HG02840 (cell line): Measurements from ENCODE around the gene NLRP12.
"Not testable (repeated sequence)": the region's sequence is repeated elsewhere in the genome, so short reads cannot be mapped to it uniquely, and the experiment has no call there.

Experiments
- ATAC-seq: cut with Tn5 transposase; IDR thresholded peaks from one replicate; pipeline ENCODE4 v1.9.1; 2021; ENCODE audit warnings: mild to moderate bottlenecking, moderate library complexity, moderate number of reproducible peaks; ENCODE audit not compliant: unreplicated experiment, low FRiP score

The NLRP12 gene

DNA sequence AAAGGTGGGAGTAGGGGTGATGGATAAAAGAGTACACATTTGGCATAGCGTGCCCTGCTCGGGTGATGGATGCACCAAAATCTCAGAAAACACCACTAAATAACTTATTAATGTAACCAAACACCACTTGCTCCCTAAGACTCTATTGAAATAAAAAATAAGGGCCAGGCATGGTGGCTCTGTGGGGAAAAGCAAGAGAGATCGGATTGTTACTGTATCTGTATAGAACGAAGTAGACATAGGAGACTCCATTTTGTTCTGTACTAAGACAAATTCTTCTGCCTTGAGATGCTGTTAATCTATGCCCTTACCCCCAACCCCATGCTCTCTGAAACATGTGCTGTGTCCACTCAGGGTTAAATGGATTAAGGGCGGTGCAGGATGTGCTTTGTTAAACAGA lies 14.3 kb upstream of the NLRP12 start:
- ATAC-seq: not testable (repeated sequence)

DNA sequence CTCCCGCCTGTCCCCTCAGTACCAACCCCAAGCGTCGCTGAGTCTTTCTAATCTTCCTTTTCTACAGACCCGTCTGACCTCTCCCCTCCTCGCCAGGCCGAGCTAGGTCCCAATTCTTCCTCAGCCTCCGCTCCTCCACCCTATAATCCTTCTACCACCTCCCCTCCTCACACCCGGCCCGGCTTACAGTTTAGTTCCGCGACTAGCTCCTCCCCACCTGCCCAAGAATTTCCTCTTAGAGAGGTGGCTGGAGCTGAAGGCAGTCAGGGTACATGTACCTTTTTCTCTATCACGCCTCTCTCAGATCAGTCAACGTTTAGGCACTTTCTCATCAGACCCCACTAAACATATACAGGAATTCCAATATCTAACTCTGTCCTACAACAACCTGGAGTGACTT lies 8.7 kb upstream of the NLRP12 start:
- not testable (repeated sequence) for ATAC-seq

DNA sequence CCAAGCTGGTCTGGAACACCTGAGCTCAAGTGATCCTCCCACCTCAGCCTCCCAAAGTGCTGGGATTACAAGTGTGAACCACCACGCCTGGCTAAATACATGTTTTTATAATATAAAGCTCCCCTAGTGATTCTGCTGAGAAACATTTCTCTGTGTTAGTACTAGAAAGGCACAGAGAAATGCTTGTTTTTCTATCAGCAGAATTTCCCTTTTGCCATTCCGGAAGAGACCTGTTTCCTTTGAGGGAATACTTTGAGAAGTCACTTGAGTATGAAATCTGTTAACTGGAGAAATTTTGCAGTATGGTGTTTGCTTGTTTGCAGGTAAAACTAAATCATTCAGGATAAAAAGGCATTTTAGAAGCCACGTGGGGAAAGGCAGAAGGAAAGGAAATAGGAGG lies 4.4 kb upstream of the NLRP12 start:
- ATAC-seq: no peak

DNA sequence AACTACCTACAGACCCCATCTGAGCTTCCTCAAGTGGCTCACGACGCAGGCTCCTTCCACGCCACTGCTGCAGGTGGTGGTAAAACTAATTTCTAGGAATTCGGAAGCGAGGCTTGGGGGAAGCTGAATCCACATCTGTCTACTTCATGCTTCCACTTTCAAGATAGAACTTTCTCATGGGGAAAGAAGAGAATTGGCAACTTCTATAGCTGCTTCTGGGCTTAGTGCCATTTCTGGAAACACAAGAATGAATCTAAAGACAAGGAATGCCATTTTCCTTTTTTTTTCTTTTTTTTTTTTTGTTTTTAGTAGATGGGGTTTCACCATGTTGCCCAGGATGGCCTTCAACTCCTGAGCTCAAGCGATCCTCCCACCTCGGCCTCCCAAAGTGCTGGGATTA lies 2.8 kb upstream of the NLRP12 start:
- no peak for ATAC-seq

DNA sequence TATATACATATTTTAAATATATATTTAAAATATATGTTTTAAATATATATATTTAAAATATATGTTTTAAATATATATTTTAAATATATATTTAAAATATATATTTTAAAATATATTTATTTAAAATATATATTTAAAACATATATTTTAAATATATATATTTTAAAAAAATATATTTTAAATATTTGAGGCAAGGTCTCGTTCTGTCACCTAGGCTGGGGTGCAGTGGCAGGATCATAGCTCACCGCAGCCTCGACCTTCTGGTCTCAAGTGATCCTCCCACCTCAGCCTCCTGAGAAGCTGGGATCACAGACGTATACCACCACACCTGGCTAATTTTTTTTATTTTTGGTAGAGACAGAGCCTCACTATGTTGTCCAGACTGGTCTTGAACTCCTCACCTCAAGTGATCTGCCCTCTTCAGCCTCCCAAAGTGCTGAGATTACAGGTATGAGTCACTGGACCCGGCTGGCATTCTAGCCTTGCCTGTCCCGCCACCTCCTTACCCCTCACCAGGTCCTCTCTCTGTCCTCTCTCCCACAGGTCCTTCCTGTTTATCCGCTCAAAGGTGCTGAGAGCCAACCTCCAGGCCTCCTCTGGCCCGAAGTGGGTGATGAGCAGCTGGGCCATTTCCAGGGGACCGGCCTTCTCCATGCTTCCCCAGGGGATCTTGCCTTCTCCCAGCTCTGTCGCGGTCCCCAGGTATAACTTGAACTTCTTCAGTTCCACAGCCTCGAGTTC lies 564 bp downstream of the NLRP12 start:
- no peak for ATAC-seq

DNA sequence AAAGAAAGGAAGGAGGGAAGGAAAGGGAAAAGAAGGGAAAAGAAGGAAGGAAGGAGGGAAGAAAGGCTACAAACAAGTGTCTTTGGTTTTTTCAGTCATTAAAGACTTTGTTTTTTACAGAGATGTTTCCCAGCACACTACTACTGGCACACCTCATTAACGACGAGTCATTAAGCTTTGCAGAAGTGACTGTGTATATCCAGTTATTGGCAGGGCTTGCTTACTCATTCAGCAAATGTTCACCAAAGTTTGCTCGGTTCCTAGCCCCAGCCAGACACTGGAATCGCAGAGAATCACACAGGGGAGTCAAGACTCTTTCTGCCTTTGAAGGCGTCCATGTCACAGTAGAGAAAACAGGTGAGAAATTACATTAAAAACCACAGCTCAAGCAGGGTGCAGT lies 4.3 kb downstream of the NLRP12 start:
- ATAC-seq: no peak

DNA sequence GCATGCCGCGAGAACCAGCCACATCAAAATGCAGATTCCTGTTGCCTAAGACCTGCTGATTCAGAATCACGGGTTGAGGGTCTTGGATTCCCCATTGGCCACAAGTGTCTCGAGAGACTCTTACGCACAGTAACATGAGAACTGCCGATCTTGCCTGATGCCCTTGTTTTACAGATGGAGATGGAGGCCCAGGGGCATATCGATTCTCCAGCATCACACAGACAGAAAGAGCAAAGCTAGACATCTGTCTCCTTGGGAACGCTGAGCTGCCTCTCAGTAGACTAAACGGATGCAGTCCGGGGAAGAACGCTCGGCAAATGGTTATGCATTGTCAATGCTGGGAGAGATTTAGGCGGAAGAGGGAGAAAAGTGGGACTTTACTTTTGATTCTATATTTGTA lies 5.4 kb downstream of the NLRP12 start:
- ATAC-seq: no peak

DNA sequence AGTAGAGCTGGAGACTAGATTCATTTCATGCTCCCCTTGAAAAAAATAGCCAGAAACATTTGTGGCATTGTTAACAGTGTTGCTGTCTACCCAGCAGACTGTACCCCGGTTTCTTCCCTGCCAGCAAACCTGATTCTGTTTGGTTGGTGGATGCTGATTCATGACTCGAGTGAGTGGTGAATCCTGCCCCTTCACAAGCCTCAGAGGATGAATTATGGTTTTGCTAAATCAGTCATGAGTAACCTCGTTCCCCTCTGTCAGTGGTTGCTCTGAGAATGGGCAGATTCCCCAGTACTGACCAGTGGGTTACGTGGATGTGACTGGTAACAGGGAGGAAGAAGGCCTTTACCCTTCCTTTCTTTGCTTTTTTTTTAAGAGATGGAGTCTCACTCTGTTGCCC lies 10.1 kb downstream of the NLRP12 start:
- no peak for ATAC-seq

DNA sequence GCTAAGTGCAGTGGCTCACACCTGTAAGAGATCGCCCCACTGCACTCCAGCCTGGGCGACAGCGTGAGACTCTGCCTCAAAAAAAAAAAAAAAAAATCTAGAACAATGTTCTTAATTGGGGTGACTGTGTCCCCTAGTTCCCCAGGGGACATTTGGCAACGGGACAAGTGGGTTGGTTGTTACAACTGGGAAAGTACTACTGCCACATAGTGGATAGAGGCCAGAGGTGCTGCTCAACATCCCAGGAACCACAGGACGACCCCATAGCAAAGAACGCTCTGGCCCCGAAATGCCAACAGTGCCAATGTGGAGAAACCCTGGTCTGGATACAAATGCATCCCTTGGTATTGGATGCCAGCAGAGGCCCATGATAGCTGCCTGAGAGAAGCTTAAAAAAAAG lies 11.8 kb downstream of the NLRP12 start:
- ATAC-seq: no peak

DNA sequence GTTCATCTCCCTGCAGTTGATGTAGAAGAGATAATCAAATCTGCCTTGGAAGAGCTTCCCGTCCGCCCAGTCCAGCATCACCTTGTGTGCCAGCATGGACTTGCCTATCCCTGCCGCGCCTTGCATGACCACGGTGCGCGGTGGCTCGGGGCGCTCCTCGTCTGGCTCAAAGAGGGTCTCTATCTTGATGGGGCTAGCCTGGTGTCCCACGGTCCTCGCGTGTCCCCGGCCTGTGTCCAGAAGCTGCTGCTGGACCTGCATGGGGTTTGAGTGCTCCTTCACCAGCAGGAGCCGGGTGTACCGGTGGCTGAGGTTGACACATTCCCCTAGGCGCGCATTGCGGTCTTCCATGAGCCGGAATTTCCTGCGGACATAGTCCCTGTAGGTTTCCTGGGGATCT lies 13.2 kb downstream of the NLRP12 start:
- no peak for ATAC-seq

DNA sequence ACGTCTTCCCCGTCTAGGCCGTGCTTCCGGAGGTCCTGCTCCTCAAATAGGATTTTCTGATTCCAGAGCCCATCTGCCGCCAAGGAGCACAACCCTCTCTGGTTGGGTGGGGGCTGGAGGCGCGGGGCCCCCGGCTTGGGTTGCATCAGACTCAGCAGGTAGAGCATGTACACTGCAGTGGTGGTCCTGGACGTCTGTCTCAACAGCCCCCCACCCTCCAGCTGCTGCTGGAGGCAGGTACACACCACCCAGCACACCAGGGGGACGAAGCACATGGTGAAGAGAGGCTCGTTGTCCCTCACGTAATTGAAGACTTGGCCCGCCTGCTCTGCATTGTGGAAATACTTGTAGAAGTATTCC lies 13.9 kb downstream of the NLRP12 start:
- no peak for ATAC-seq

DNA sequence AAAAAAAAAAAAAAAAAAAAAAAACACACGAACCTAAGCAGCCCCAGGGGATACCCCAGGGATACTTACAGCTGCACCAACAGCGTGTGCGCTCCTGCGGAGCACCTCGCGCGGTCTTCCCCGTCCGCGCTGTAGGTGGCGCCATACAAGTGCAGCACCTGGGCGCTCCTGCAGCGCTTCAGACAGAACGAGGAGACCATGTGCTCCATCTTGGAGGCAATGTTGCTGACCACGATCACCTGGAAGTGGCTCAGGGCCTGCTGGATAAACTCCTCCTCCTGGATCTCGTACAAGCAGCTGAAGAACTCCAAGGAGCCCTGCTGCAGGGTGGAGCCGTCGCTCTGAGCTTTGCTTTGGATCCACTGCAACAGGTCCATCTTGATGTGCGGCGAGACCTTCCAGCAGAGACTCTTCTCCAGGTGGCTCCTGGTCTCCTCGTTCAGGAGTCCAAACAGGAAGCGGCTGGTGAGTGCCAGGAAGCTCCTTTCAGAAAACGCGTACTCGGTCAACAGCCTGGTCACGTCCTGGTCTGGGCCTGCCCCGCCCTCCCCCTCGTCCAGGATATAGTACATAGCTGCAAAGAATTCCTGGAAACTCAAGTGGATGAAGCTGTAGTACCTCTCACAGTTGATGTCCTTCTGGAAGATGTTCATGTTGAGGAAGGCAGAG lies 14.5 kb downstream of the NLRP12 start:
- ATAC-seq: no peak

DNA sequence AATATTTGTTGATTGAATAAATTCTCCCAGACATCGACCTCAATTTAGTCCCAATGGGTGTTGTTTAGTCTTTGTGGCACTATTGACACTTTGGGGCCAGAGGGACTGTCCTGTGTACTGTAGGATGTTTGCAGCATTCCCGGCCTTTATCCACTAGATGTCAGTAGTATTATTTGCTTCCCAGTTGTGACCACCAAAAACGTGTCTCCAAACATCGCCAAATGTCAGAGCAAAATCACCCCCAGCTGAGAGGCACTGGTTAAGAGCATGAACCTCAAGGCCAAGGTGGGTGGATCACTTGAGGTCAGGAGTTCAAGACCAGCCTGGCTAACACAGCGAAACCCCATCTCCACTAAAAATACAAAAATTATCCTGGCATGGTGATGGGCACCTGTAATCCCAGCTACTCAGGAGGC lies 15.4 kb downstream of the NLRP12 start:
- ATAC-seq: no peak

DNA sequence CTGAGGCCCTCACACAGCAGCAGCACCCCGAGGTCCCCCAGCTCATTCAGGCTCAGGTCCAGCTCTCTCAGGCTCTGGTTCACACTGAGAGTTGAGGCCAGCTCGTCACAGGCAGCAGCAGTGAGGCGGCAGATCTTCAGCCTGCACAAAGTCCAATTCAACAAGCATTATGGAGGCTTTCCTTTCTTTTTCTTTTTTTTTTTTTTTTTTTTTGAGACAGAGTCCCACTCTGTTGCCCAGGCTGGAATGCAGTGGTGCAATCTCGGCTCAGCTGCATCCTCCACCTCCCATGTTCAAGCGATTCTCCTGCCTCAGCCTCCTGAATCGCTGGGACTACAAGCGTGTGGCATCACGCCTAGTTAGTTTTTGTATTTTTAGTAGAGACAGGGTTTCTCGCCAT lies 22.9 kb downstream of the NLRP12 start:
- no peak for ATAC-seq

DNA sequence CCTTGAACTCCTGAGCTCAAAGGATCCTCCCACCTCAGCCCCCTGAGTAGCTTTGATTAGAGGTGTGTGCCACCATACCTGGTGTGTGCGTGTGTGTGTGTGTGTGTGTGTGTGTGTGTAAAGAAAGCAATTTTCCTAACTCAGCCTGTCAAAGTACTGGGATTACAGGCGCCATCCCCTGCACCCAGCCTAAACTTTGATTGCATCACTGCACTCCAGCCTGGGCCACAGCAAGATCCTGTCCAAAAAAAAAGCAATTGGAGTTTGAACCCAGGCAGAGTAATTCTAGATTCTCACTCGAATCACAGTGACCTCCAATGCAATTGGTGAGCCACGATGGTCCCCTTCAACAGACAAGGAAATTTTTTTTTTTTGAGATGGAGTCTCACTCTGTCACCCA lies 29.1 kb downstream of the NLRP12 start:
- no peak for ATAC-seq

DNA sequence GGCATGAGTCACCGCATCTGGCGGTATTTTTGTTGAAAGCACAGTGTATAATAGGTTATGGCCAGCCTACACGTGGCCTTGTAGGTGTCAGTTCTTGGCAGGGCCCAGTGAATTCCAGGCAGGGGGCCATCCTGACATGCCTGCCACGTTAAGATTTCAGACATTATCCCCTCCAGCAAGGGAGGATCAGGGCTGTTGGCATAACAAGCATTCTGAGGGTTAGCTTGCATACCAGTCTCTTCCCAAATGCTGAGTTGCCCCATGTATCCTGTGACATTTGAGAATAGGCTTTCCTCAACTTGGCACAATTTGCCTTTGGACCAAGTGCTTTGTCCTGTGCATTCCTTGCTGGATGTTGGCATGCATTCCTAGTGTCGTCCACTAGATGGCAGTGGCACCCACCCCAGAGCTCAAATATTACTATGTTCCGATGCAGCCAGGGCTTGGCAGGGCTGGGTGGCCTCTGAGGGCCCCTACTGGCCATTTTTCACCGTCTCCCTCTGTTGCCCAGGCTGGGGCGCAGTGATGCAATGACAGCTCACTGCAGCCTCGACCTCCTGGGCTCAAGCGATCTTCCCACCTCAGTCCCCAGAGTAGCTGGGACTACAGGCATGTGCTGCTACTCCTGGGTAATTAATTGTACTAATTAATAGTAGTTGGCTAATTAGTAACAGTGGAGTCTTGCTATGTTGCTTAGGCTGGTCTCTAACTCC lies 31.2 kb downstream of the NLRP12 start:
- ATAC-seq: no peak

DNA sequence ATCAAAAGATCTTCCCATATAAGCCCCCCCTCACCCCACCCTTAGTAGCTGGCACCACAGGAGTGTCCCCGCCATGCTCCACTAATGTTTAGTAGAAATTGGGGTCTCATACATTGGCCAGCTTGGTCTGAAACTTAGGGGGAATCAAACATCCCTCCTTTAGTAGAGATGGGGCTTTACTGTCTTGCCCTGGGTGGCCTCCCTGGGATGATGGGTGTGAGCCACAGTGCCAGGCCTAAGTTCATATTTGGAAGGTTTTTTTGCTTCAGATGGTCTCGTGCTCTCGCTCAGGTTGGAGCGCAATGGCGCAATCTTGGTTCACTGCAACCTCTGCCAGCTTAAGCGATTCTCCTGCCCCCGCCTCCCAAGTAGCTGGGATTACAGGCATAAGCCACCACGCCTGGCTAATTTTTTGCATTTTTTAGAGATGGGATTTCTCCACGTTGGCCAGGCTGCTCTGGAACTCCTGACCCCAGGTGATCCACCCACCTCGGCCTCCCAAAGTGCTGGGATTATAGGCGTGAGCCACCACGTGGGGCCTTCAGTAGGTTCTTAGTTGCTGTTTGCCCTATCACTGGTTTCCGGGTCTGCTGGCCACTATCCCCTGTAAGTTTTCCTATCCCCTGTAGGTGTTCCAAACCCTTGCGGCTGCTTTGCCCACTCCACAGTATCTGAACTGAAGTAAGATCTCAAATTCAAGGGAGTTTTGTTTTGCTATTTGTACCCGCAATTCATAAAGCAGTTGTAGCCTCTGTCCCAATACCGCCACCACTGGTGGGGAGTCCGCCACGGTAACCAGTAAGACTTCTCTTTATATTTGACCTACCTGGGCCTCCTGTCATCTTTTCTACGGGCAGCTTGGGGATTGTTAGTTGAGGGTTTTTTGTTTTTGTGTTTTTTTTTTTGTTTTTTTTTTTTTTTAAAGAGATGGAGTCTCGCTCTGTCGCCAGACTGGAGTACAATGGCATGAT lies 34.1 kb downstream of the NLRP12 start:
- ATAC-seq: no peak

DNA sequence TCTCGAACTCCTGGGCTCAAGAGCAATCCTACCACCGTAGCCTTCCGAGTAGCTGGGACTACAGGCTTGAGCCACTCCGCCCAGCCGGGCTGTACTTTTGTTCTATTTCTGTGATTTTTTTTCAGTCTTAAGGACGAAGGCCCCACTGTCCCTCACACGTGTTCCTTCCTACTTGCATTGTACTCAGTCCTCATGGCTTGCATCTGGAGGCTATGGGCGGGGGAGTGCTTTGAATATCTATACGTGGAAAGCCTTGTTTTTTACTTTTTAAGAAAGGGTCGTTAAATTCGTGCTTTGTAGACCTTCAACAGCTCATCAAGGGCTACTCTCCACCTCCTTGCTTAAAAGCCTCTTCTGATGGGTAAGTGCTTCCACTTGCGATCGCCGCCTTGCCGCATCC lies 36.8 kb downstream of the NLRP12 start:
- ATAC-seq: no peak

DNA sequence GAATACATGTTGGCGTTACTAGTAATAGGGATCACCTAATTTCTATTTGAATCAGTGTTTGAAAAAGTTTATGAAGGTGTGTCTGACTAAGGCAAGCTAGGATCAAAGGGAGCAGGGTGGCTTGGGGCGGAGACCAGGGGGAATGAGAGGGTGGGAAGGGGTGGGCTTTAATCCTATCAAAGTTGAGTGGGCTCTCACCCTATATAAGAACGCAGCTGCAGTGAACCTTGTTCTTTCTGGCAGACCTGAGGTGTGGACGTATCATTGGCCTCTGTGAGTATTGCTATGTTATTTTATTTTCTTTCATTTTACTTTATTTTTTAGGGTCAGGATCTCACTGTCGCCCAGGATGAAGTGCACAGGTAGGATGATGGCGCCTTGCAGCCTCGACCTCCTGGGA lies 37.4 kb downstream of the NLRP12 start:
- ATAC-seq: no peak

DNA sequence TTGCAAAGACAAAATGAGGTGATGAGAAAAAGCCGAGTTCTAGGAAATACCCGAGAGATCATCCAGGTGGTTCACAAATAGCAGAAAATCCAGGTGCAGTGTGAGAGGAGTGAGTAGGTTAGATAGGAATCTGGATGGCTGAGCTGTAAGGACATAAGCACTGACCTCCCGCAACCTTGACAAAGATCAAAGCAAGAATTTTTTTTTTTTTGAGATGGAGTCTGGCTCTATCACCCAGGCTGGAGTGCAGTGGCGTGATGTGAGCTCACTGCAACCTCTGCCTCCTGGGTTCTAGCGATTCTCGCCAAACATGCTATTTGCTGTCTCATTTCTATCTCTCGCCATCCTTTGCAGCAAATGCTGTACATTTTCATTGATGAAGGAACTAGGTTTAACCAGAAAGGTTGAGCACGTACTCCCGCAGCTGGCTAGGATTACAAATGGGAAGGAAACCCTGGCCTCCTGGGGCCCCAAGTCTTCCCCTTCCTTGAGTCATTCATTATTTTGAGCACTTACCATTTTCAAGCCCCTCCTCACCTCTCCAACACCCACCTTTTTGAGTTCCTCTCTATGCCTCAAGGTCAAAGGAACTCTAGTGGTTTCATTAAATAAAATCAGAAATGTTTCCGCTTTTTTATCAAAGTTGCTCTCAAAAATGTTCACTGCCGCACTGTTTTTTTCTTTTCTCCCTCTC lies 38.8 kb downstream of the NLRP12 start:
- no peak for ATAC-seq
